ENCODE data around the gene U2AF1L4.

U2AF1L4 gene

DNA sequence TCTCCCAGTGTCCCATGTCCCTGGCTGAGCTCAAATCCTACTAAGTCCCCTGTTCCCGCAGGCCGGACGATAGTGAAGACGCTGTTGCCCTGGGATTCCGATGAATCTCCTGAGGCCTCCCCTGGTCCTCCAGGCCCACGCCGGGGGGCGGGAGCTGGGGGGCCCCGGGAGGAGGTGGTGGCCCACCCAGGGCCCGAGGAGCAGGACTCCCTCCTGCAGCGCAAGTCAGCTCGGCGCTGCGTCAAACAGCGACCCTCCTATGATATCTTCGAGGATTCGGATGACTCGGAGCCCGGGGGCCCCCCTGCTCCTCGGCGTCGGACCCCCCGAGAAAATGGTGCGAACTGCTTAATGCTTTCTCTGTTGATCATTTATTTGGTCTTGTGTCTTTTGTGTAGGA is 21.5 kb downstream of the U2AF1L4 start:
- Histone ChIP-seq H3K9me2 (replicated peaks; ENCODE audit: low read depth, low read length) (no peaks in the 10 kb centered on the region), H3K36me3 (ENCODE audit: insufficient read depth, low read length) (peaks cover 66% of the 10 kb centered on the region; the same call in 1 of the 2 replicates), H3K4me3 (ENCODE audit: low read length, poor library complexity, severe bottlenecking) (no peak overlapping the region), H3F3A (ENCODE audit: low read depth) (no peaks in the 10 kb centered on the region), H3K4me1 (ENCODE audit: insufficient read depth, low read length, poor library complexity, severe bottlenecking) (peaks cover 11% of the 10 kb centered on the region), H3K4me2 (ENCODE audit: low read depth, low read length, poor library complexity, severe bottlenecking) (no peak overlapping the region), H3K27me3 (ENCODE audit: insufficient read depth, low read length, poor library complexity, severe bottlenecking) (no peaks in the 10 kb centered on the region), H4K20me1 (ENCODE audit: insufficient read depth, low read length, poor library complexity, severe bottlenecking) (peaks cover 22% of the 10 kb centered on the region), H3K9ac (ENCODE audit: low read depth, low read length, poor library complexity, severe bottlenecking) (no peak overlapping the region), H2AFZ (ENCODE audit: low read length) (no peak overlapping the region), H3K9me3 (ENCODE audit: insufficient read depth, low read depth, low read length) (no peaks in the 10 kb centered on the region), H3K79me2 (ENCODE audit: insufficient read depth, low read length) (peaks cover 36% of the 10 kb centered on the region)
- TF ChIP-seq EZH2phosphoT487 (IDR thresholded peaks at IDR 0.05; ENCODE audit: borderline replicate concordance): no peak
- TF ChIP-seq, protein P1, sequence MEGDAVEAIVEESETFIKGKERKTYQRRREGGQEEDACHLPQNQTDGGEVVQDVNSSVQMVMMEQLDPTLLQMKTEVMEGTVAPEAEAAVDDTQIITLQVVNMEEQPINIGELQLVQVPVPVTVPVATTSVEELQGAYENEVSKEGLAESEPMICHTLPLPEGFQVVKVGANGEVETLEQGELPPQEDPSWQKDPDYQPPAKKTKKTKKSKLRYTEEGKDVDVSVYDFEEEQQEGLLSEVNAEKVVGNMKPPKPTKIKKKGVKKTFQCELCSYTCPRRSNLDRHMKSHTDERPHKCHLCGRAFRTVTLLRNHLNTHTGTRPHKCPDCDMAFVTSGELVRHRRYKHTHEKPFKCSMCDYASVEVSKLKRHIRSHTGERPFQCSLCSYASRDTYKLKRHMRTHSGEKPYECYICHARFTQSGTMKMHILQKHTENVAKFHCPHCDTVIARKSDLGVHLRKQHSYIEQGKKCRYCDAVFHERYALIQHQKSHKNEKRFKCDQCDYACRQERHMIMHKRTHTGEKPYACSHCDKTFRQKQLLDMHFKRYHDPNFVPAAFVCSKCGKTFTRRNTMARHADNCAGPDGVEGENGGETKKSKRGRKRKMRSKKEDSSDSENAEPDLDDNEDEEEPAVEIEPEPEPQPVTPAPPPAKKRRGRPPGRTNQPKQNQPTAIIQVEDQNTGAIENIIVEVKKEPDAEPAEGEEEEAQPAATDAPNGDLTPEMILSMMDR (conservative IDR thresholded peaks at IDR 0.05; ENCODE audit: low read length): no peak

DNA sequence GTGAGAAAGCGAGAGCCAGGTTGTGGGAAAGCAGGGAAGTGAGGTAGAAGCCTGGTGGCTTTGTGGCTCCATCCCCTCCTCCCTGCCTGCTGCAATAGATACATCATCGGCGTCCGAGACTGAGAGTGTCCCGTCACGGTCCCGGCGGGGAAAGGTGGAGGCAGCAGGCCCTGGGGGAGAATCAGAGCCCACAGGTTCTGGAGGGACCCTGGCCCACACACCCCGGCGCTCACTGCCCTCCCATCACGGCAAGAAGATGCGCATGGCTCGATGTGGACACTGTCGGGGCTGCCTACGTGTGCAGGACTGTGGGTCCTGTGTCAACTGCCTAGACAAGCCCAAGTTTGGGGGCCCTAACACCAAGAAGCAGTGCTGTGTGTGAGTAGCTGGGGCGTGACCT is 22.3 kb downstream of the U2AF1L4 start:
- Histone ChIP-seq H3K27me3 (ENCODE audit: insufficient read depth, low read length, poor library complexity, severe bottlenecking) (no peaks in the 10 kb centered on the region), H3F3A (ENCODE audit: low read depth) (no peaks in the 10 kb centered on the region), H3K4me2 (ENCODE audit: low read depth, low read length, poor library complexity, severe bottlenecking) (no peak overlapping the region), H3K9ac (ENCODE audit: low read depth, low read length, poor library complexity, severe bottlenecking) (no peak overlapping the region), H3K9me3 (ENCODE audit: insufficient read depth, low read depth, low read length) (no peaks in the 10 kb centered on the region), H2AFZ (ENCODE audit: low read length) (no peak overlapping the region), H3K9me2 (replicated peaks; ENCODE audit: low read depth, low read length) (no peaks in the 10 kb centered on the region), H3K4me1 (ENCODE audit: insufficient read depth, low read length, poor library complexity, severe bottlenecking) (peaks cover 14% of the 10 kb centered on the region), H3K4me3 (ENCODE audit: low read length, poor library complexity, severe bottlenecking) (no peak overlapping the region), H4K20me1 (ENCODE audit: insufficient read depth, low read length, poor library complexity, severe bottlenecking) (peaks cover 27% of the 10 kb centered on the region), H3K36me3 (ENCODE audit: insufficient read depth, low read length) (peaks cover 58% of the 10 kb centered on the region; the same call in 1 of the 2 replicates), H3K79me2 (ENCODE audit: insufficient read depth, low read length) (peaks cover 42% of the 10 kb centered on the region)
- TF ChIP-seq, protein P1 (conservative IDR thresholded peaks at IDR 0.05; ENCODE audit: low read length): no peak
- TF ChIP-seq EZH2phosphoT487 (IDR thresholded peaks at IDR 0.05; ENCODE audit: borderline replicate concordance): no peak

DNA sequence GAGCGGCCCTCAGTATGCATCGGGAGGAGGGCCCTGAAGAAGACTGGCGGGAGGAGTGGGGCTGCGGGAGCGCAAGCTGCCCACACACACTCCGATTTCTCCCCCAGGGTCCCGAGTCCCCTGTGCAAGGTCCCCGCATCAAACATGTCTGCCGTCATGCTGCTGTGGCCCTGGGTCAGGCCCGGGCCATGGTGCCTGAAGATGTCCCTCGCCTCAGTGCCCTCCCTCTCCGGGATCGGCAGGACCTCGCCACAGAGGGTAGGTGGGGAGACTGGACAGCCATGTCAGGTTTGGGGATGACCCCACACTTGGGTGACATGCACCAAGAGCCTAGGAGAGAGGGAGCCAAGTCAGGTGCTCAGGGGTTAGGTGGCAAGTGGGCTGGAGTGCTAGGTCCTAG is 22.8 kb downstream of the U2AF1L4 start:
- no peak overlapping the region for H3K9ac ChIP-seq (ENCODE audit: low read depth, low read length, poor library complexity, severe bottlenecking)

More for the DNA sequence above, 22.8 kb downstream of the U2AF1L4 start:
- no peaks in the 10 kb centered on the region for H3K9me3 ChIP-seq (ENCODE audit: insufficient read depth, low read depth, low read length)
- peaks cover 14% of the 10 kb centered on the region for H3K4me1 ChIP-seq (ENCODE audit: insufficient read depth, low read length, poor library complexity, severe bottlenecking)
- peaks cover 27% of the 10 kb centered on the region for H4K20me1 ChIP-seq (ENCODE audit: insufficient read depth, low read length, poor library complexity, severe bottlenecking)
- H2AFZ ChIP-seq (ENCODE audit: low read length): no peak overlapping the region
- H3K9me2 ChIP-seq (replicated peaks; ENCODE audit: low read depth, low read length): no peaks in the 10 kb centered on the region
- H3K4me3 ChIP-seq (ENCODE audit: low read length, poor library complexity, severe bottlenecking): no peak overlapping the region
- TF ChIP-seq, protein P1 (conservative IDR thresholded peaks at IDR 0.05; ENCODE audit: low read length): no peak
- TF ChIP-seq EZH2phosphoT487 (IDR thresholded peaks at IDR 0.05; ENCODE audit: borderline replicate concordance): no peak
- no peaks in the 10 kb centered on the region for H3K27me3 ChIP-seq (ENCODE audit: insufficient read depth, low read length, poor library complexity, severe bottlenecking)
- H3K36me3 ChIP-seq (ENCODE audit: insufficient read depth, low read length): peaks cover 54% of the 10 kb centered on the region; the same call in 1 of the 2 replicates
- peaks cover 42% of the 10 kb centered on the region for H3K79me2 ChIP-seq (ENCODE audit: insufficient read depth, low read length)
- no peak overlapping the region for H3K4me2 ChIP-seq (ENCODE audit: low read depth, low read length, poor library complexity, severe bottlenecking)
- H3F3A ChIP-seq (ENCODE audit: low read depth): no peaks in the 10 kb centered on the region

Data from Loucy (cell line).